Cardiac muscle cell (in vitro differentiated cells and primary cell): ENCODE data around the gene CCZ1. TPM values are rescaled to one million over a fixed set of nuclear protein-coding genes. Genes with fewer than 3 reads are reported as not detected.
"Not testable (repeated sequence)": the region's sequence is repeated elsewhere in the genome, so short reads cannot be mapped to it uniquely, and the experiment has no call there.

Experiments used
- DNase-seq, 2 donors: peaks; one replicate each; pipeline versions ENCODE4 v3.0.0 to v3.0.0-alpha.2; 2010 to 2017; ENCODE audit warnings: low read depth in 1 of 2, low spot score in 1 of 2
- H3K27ac ChIP-seq: fragments of 200-600 bp; sonication (generic); 2 replicates; pipeline ENCODE4 v1.5.1; 2016
- H3K27me3 ChIP-seq: fragments of 200-600 bp; sonication (generic); 2 replicates; pipeline ENCODE4 v1.6.0; 2016; ENCODE audit warnings: control low read depth
- H3K36me3 ChIP-seq: fragments of 200-600 bp; sonication (generic); 2 replicates; pipeline ENCODE4 v1.5.1; 2016; ENCODE audit warnings: control low read depth
- H3K4me1 ChIP-seq: fragments of 200-600 bp; sonication (generic); 2 replicates; pipeline ENCODE4 v1.8.1; 2017; ENCODE audit warnings: low read depth, mild to moderate bottlenecking, mixed run types
- H3K4me3 ChIP-seq: fragments of 200-600 bp; sonication (generic); 2 replicates; pipeline ENCODE4 v1.5.1; 2016; ENCODE audit warnings: mild to moderate bottlenecking
- H3K9me3 ChIP-seq: fragments of 200-600 bp; sonication (generic); 2 replicates; pipeline ENCODE4 v1.5.1; 2017; ENCODE audit warnings: low read depth, mild to moderate bottlenecking, control low read depth
- polyA plus RNA-seq: library from polyadenylated mRNA; unstranded; fragments of >200 nt; fragmentation: Nextera tagmentation; extraction: Ambion mirVana; gene quantifications from 2 replicates; pipeline ENCODE4 v1.2.1, GENCODE V29; 2016
- total RNA-seq: library from RNA; depleted of rRNA; stranded (reverse); fragments of >200 nt; gene quantifications from 2 replicates; pipeline ENCODE4 v1.2.3, GENCODE V29; 2016

CCZ1 gene
- total and polyA plus RNA-seq, 2 experiments from 2014 or later, result 49.4 to 111 TPM

DNA sequence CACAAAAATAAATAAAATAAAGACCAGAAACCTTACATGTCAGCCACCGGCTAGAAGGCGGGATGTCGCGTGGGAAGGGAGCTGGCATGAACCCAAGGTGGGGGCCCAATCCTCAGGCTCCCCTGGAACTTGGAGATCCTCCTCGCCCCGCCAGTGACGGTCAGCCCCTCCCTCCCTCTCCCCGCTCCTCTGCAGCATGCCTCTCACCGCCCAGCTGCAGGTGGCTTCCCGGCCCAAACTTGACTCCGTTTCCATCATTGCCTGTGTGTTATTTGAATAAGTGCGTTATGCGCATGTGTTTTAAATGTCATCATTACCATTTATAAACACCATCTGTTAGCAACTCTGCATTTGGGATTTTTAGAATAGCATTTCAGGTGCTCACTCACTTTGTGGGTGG is 64.7 kb downstream of the CCZ1 start:
- not testable (repeated sequence) for H3K27me3 ChIP-seq, H3K4me1 ChIP-seq, H3K4me3 ChIP-seq, H3K36me3 ChIP-seq, DNase-seq, H3K9me3 ChIP-seq, H3K27ac ChIP-seq

GRCh38 chr7:5963810-5964209 is 65.3 kb downstream of the CCZ1 start:
- H3K27me3 ChIP-seq, DNase-seq, H3K4me3 ChIP-seq, H3K36me3 ChIP-seq, H3K9me3 ChIP-seq, H3K4me1 ChIP-seq, H3K27ac ChIP-seq: not testable (repeated sequence)

DNA sequence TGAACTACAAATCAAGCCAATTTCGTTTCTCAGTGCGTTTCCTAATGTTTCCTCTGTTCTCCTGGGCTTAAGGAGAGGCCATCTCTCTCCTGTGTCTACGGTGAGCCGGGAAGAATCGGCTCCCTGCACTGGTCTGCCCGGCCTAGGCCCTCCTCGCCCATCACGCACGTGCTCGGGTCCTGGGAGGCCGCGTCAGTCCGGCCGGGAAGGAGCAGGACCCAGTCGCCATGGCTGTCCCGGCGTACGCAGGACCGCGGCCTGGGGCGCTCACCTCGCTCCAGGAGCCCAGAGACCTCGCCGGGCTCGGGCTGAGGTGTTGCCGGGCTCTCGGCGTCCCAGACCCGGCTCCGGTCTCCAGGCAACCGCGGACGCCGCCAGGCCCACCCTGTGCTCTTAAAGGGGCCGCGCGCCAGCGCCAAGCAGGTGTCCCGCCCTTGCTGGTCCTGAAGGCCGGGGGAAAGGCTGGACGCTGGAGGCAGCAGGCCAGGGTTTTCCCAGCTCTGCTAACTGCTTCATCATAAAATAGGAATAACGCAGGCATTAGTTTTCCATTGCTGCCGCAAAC is 71.9 kb downstream of the CCZ1 start, which contains the start of gene RSPH10B:
Gene RSPH10B (minus strand): TSS at position 343 of the 565 bp plus-strand sequence. CDS start 3,573 bp downstream, outside the sequence.
- not testable (repeated sequence) for H3K36me3 ChIP-seq, H3K4me1 ChIP-seq, H3K27me3 ChIP-seq, H3K9me3 ChIP-seq, H3K27ac ChIP-seq, H3K4me3 ChIP-seq
- DNase-seq, result peak in 1 of 2 donors; percentile 5

DNA sequence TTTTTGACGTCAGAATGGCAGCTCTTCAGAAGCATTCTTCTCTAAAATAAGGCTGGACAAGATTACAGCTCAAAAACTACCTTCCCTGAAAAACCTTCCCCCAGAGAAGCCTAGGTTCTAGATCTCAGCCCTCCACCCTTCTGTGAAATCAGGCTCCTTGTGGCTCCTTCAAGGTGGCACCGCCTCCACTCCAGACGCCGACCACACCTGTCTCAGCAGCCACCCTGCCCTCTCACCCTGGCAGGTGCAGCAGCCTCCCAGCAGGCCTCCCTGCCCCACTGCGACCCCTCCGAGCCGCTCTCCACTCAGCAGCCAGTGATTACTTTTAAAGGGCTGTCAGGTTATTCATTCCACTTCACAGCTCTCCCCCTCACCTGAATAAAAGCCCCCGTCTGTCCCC is 75.0 kb downstream of the CCZ1 start:
- H3K4me3 ChIP-seq, result not testable (repeated sequence)

More for the DNA sequence above, 75.0 kb downstream of the CCZ1 start:
- H3K9me3 ChIP-seq, H3K4me1 ChIP-seq, H3K36me3 ChIP-seq, DNase-seq, H3K27ac ChIP-seq, H3K27me3 ChIP-seq: not testable (repeated sequence)

Other genes with a start within 250 kb of the CCZ1 start
- 40.3 and 40.5 TPM in 2 replicates for gene RNF216, start 117.1 kb upstream of the CCZ1 start, total RNA-seq
- gene RNF216, start 117.1 kb upstream of the CCZ1 start, polyA plus RNA-seq, result 37.6 and 38.5 TPM in 2 replicates
- gene OCM, start 17.9 kb upstream of the CCZ1 start, total RNA-seq, result not detected in 2 replicates
- gene OCM, start 17.9 kb upstream of the CCZ1 start, polyA plus RNA-seq, result 0.48 and 1.1 TPM in 2 replicates
- 0.14 and 1.3 TPM in 2 replicates for gene RSPH10B, start 72.0 kb downstream of the CCZ1 start, total RNA-seq
- gene RSPH10B, start 72.0 kb downstream of the CCZ1 start, polyA plus RNA-seq, result not detected in 2 replicates
- 13.0 and 15.1 TPM in 2 replicates for gene PMS2, start 110.3 kb downstream of the CCZ1 start, total RNA-seq
- gene PMS2, start 110.3 kb downstream of the CCZ1 start, polyA plus RNA-seq, result 7.4 and 14.9 TPM in 2 replicates
- gene AIMP2, start 110.5 kb downstream of the CCZ1 start, total RNA-seq, result 44.3 and 66.5 TPM in 2 replicates
- gene AIMP2, start 110.5 kb downstream of the CCZ1 start, polyA plus RNA-seq, result 46.8 and 75.0 TPM in 2 replicates
- 0.11 and 0.15 TPM in 2 replicates for gene ANKRD61, start 132.6 kb downstream of the CCZ1 start, total RNA-seq
- gene ANKRD61, start 132.6 kb downstream of the CCZ1 start, polyA plus RNA-seq, result 1.9 TPM in 1 of 2 replicates, not detected in the other
- 162 and 173 TPM in 2 replicates for gene EIF2AK1, start 160.4 kb downstream of the CCZ1 start, total RNA-seq
- 57.8 and 100 TPM in 2 replicates for gene EIF2AK1, start 160.4 kb downstream of the CCZ1 start, polyA plus RNA-seq
- 11.0 and 13.3 TPM in 2 replicates for gene USP42, start 206.2 kb downstream of the CCZ1 start, total RNA-seq
- 10.4 and 14.2 TPM in 2 replicates for gene USP42, start 206.2 kb downstream of the CCZ1 start, polyA plus RNA-seq